CD14-positive monocyte (primary cell): ENCODE data around the gene ZWINT. TPM values are rescaled to one million over a fixed set of nuclear protein-coding genes. Genes with fewer than 3 reads are reported as not detected.
A peak's percentile ranks its signal among the peaks of the same experiment; 100 is the strongest.

ENCODE experiments used
- DNase-seq, 3 donors: peaks; one replicate each; pipeline ENCODE4 v3.0.0-alpha.2; 2011 to 2022
- H2AFZ ChIP-seq: 2 replicates; pipeline ENCODE4 v1.6.0; 2012; ENCODE audit warnings: mild to moderate bottlenecking, low read depth, low read length, inconsistent platforms; ENCODE audit not compliant: insufficient read depth, poor library complexity, severe bottlenecking
- H3K27ac ChIP-seq, 2 donors: 1 replicate in 1 of 2; 2 replicates in 1 of 2; pipeline ENCODE4 v1.5.1; 2012 to 2013; ENCODE audit warnings: low read length in 2 of 2, control low read depth in 1 of 2, inconsistent platforms in 1 of 2, low read depth in 1 of 2, mild to moderate bottlenecking in 1 of 2
- H3K27me3 ChIP-seq, 2 donors: one replicate each; pipeline versions ENCODE4 v1.6.0 to v1.6.1; 2011 to 2013; ENCODE audit warnings: low read length in 2 of 2; ENCODE audit not compliant: control insufficient read depth in 2 of 2, insufficient read depth in 2 of 2
- H3K36me3 ChIP-seq, 2 donors: replicated peaks in 1 of 2; 1 replicate in 1 of 2; 2 replicates in 1 of 2; pipeline versions ENCODE4 v1.5.1 to v1.6.1; 2012 to 2013; ENCODE audit warnings: low read length in 2 of 2, control low read depth in 1 of 2, inconsistent platforms in 1 of 2, mild to moderate bottlenecking in 1 of 2; ENCODE audit not compliant: insufficient read depth in 2 of 2, control insufficient read depth in 1 of 2
- H3K4me1 ChIP-seq, 2 donors: 1 replicate in 1 of 2; 2 replicates in 1 of 2; pipeline versions ENCODE4 v1.5.1 to v1.6.1; 2012 to 2013; ENCODE audit warnings: low read length in 2 of 2, control low read depth in 1 of 2, inconsistent platforms in 1 of 2, mild to moderate bottlenecking in 1 of 2, moderate library complexity in 1 of 2; ENCODE audit not compliant: insufficient read depth in 2 of 2, control insufficient read depth in 1 of 2
- H3K4me2 ChIP-seq: replicated peaks from 2 replicates; pipeline ENCODE3; 2012; ENCODE audit warnings: low read length, moderate library complexity, mild to moderate bottlenecking; ENCODE audit not compliant: poor library complexity, severe bottlenecking; ENCODE audit errors: extremely low read depth
- H3K4me3 ChIP-seq, 3 experiments: fragments of 200-600 bp in 1 of 3; sonication (generic) in 1 of 3; replicated peaks in 1 of 3; 1 replicate in 2 of 3; 2 replicates in 1 of 3; pipeline ENCODE4 v1.5.1; 2011 to 2013; ENCODE audit warnings: low read length in 3 of 3, mild to moderate bottlenecking in 3 of 3, control low read depth in 2 of 3, low read depth in 2 of 3, inconsistent platforms in 1 of 3, moderate library complexity in 1 of 3
- H3K79me2 ChIP-seq: 2 replicates; pipeline ENCODE4 v1.6.0; 2012; ENCODE audit warnings: mild to moderate bottlenecking, control low read depth, inconsistent platforms, low read length, moderate library complexity; ENCODE audit not compliant: insufficient read depth
- H3K9ac ChIP-seq: 2 replicates; pipeline ENCODE4 v1.6.0; 2017; ENCODE audit warnings: low read length, mild to moderate bottlenecking; ENCODE audit not compliant: insufficient read depth, poor library complexity, severe bottlenecking
- H3K9me3 ChIP-seq, 2 donors: replicated peaks in 1 of 2; 1 replicate in 1 of 2; 2 replicates in 1 of 2; pipeline versions ENCODE4 v1.5.1 to v1.6.1; 2012 to 2013; ENCODE audit warnings: low read length in 2 of 2, control low read depth in 1 of 2; ENCODE audit not compliant: control insufficient read depth in 1 of 2, insufficient read depth in 1 of 2
- H4K20me1 ChIP-seq: 2 replicates; pipeline ENCODE4 v1.6.0; 2012; ENCODE audit warnings: mild to moderate bottlenecking, low read length, control low read depth, moderate library complexity; ENCODE audit not compliant: insufficient read depth
- H3K27ac Mint-ChIP-seq, 7 donors: one replicate each; pipeline ENCODE4 v1.8.0; 2020; ENCODE audit warnings: mild to moderate bottlenecking in 7 of 7, mixed read lengths in 7 of 7, moderate library complexity in 6 of 7, inconsistent platforms in 2 of 7
- H3K27me3 Mint-ChIP-seq, 3 donors: one replicate each; pipeline ENCODE4 v1.8.0; 2021 to 2022; ENCODE audit warnings: low read depth in 3 of 3, mild to moderate bottlenecking in 3 of 3, mixed read lengths in 3 of 3, moderate library complexity in 3 of 3, inconsistent platforms in 1 of 3
- H3K36me3 Mint-ChIP-seq, 2 donors: one replicate each; pipeline ENCODE4 v1.8.0; 2020; ENCODE audit warnings: mixed read lengths in 2 of 2, inconsistent platforms in 1 of 2, mild to moderate bottlenecking in 1 of 2
- H3K4me1 Mint-ChIP-seq: one replicate; pipeline ENCODE4 v1.8.0; 2020; ENCODE audit warnings: mild to moderate bottlenecking, mixed read lengths
- H3K4me3 Mint-ChIP-seq, 2 donors: one replicate each; pipeline ENCODE4 v1.8.0; 2020; ENCODE audit warnings: mild to moderate bottlenecking in 2 of 2, mixed read lengths in 2 of 2, moderate library complexity in 1 of 2
- H3K9me3 Mint-ChIP-seq, 7 donors: one replicate each; pipeline ENCODE4 v1.8.0; 2020 to 2022; ENCODE audit warnings: mixed read lengths in 7 of 7, mild to moderate bottlenecking in 6 of 7, moderate library complexity in 6 of 7, inconsistent platforms in 2 of 7
- CTCF ChIP-seq: fragments of 200-600 bp; IDR thresholded peaks from one replicate; pipeline ENCODE4 v1.8.0; 2022; ENCODE audit warnings: antibody characterized with exemption, mild to moderate bottlenecking
- WGBS: methylation state at CpG from one replicate; pipeline ENCODE4 v1.1.5; 2013; ENCODE audit warnings: missing lambda C conversion rate; ENCODE audit not compliant: insufficient coverage; 5-methylcytosine and 5-hydroxymethylcytosine counted together
- intact Hi-C, 2 donors: fragments of 100-400 bp; cut with micrococcal nuclease; formaldehyde crosslinking; loops; one replicate each; pipeline versions ENCODE4 v1.15.0 to v1.15.1; 2023
- polyA minus RNA-seq: library from RNA; depleted of rRNA, polyadenylated mRNA; stranded (reverse); fragments of >200 nt; gene quantifications from 2 replicates; pipeline ENCODE4 v1.2.3, GENCODE V29; 2012
- polyA plus RNA-seq, 3 donors: library from polyadenylated mRNA; depleted of rRNA in 1 of 3; unstranded in 2 of 3; stranded (reverse) in 1 of 3; fragments of 300-500 nt in 2 of 3; fragments of >200 nt in 1 of 3; fragmentation: Illumina TruSeq in 2 of 3; gene quantifications; 1 replicate in 2 of 3; 2 replicates in 1 of 3; pipeline ENCODE4 v1.2.3, GENCODE V29; 2012 to 2021
- total RNA-seq, 12 experiments: library from RNA in 1 of 12; stranded (reverse) in 1 of 12; fragments of 120-200 nt in 1 of 12; gene quantifications; one replicate each; pipeline ENCODE4 v1.2.4 and lab custom pipeline; 2013 to 2026; ENCODE audit warnings: mixed read lengths in 6 of 12, inconsistent platforms in 1 of 12

The ZWINT gene
- 1.3 TPM for total RNA-seq (2013)
- 1 to 10 TPM in 2 of 3 donors, under 1 TPM in 1; 0.43 to 1.3 (median 1.1) TPM for polyA plus RNA-seq
- 0.64 and 0.69 TPM in 2 replicates for polyA minus RNA-seq
- 0.31 to 7.1 (median 0.66) reads per million in 11 experiments for total RNA-seq (lab: John Stamatoyannopoulos, UW)

GRCh38 chr10:56360967-56361612, at the start of gene ZWINT:
TSS of gene ZWINT (minus strand) at chr10:56361259. CDS start at chr10:56361236, 23 bp downstream.
- peak within 1 kb of the TSS; percentile 92 to 96 for H3K4me3 Mint-ChIP-seq
- H3K36me3 ChIP-seq: peaks cover 3 to 19% of the 10 kb centered on the region in 2 donors
- under 1% methylated on average over 35 of the region's 44 CpGs for WGBS
- peaks cover 25% of the 10 kb centered on the region for H3K4me1 Mint-ChIP-seq
- intact Hi-C loops: no loop called here
- no peaks in the 10 kb centered on the region for H3K9me3 ChIP-seq
- H3K9ac ChIP-seq: peak within 1 kb of the TSS; percentile 57
- H3K9me3 Mint-ChIP-seq: peaks cover 0 to 3% (median 0%) of the 10 kb centered on the region in 7 donors
- H3K27ac ChIP-seq: peak within 1 kb of the TSS in 1 of 2 donors; percentile 60
- TF ChIP-seq CTCF: no peak
- DNase-seq: peak; percentile 85 to 93 (median 89)
- peaks cover 18% of the 10 kb centered on the region for H3K79me2 ChIP-seq
- H3K4me2 ChIP-seq: peak within 1 kb of the TSS; percentile 82
- H2AFZ ChIP-seq: peak within 1 kb of the TSS; percentile 87
- H3K27me3 Mint-ChIP-seq: peaks cover 0 to 1% (median 0%) of the 10 kb centered on the region in 3 donors
- no peaks in the 10 kb centered on the region for H3K27me3 ChIP-seq
- peak within 1 kb of the TSS; percentile 16 to 90 (median 70) for H3K27ac Mint-ChIP-seq
- peaks cover 7 to 21% of the 10 kb centered on the region in 2 donors for H3K36me3 Mint-ChIP-seq
- peaks cover 17 to 21% of the 10 kb centered on the region in 2 donors for H3K4me1 ChIP-seq
- H3K4me3 ChIP-seq: peak within 1 kb of the TSS; percentile 63 to 87 (median 66)
- no peaks in the 10 kb centered on the region for H4K20me1 ChIP-seq

- no peaks in the 10 kb centered on the region for H3K36me3 ChIP-seq
- no peaks in the 10 kb centered on the region for H3K4me1 ChIP-seq
- H4K20me1 ChIP-seq: no peaks in the 10 kb centered on the region
- H3K9me3 ChIP-seq: no peaks in the 10 kb centered on the region
- H3K4me2 ChIP-seq: no peak overlapping the region
- no peak for DNase-seq
- no peak overlapping the region for H3K4me3 ChIP-seq
- TF ChIP-seq CTCF: no peak
- Mint-ChIP-seq H3K27ac (no peak overlapping the region), H3K27me3 (no peaks in the 10 kb centered on the region), H3K9me3 (peaks cover 0 to 5% (median 2%) of the 10 kb centered on the region in 7 donors), H3K36me3 (no peaks in the 10 kb centered on the region), H3K4me1 (no peaks in the 10 kb centered on the region), H3K4me3 (no peak overlapping the region)
- no peaks in the 10 kb centered on the region for H3K79me2 ChIP-seq
- no peak overlapping the region for H2AFZ ChIP-seq
- H3K9ac ChIP-seq: no peak overlapping the region
- intact Hi-C loops: no loop called here
- no peaks in the 10 kb centered on the region for H3K27me3 ChIP-seq
- no peak overlapping the region for H3K27ac ChIP-seq
Measured at GRCh38 chr10:56383806-56384205, 22.7 kb upstream of the ZWINT start.
